Liver (tissue), 2 donors: ENCODE results near the gene KCNN1.

Experiments
- FOXA1 ChIP-seq: IDR thresholded peaks from 2 replicates; pipeline ENCODE4 v1.6.1; 2016; ENCODE audit warnings: antibody characterized with exemption
- GABPA ChIP-seq, 2 donors: IDR thresholded peaks in 1 of 2; conservative IDR thresholded peaks in 1 of 2; 2 replicates each; pipeline ENCODE4 v1.6.1; 2016; ENCODE audit warnings: antibody characterized with exemption in 2 of 2, mild to moderate bottlenecking in 1 of 2, moderate library complexity in 1 of 2
- REST ChIP-seq: IDR thresholded peaks from 2 replicates; pipeline ENCODE4 v1.6.1; 2016; ENCODE audit warnings: antibody characterized with exemption, mild to moderate bottlenecking
- RXRA ChIP-seq, 2 donors: IDR thresholded peaks; 2 replicates each; pipeline ENCODE4 v1.6.1; 2017 to 2018; ENCODE audit warnings: antibody characterized with exemption in 2 of 2, mild to moderate bottlenecking in 1 of 2
- YY1 ChIP-seq: IDR thresholded peaks from 2 replicates; pipeline ENCODE4 v1.6.1; 2016; ENCODE audit warnings: antibody characterized with exemption, mild to moderate bottlenecking
- ZBTB33 ChIP-seq: IDR thresholded peaks from 2 replicates; pipeline ENCODE4 v1.6.1; 2016; ENCODE audit warnings: antibody characterized with exemption
- donor health status: healthy.

DNA sequence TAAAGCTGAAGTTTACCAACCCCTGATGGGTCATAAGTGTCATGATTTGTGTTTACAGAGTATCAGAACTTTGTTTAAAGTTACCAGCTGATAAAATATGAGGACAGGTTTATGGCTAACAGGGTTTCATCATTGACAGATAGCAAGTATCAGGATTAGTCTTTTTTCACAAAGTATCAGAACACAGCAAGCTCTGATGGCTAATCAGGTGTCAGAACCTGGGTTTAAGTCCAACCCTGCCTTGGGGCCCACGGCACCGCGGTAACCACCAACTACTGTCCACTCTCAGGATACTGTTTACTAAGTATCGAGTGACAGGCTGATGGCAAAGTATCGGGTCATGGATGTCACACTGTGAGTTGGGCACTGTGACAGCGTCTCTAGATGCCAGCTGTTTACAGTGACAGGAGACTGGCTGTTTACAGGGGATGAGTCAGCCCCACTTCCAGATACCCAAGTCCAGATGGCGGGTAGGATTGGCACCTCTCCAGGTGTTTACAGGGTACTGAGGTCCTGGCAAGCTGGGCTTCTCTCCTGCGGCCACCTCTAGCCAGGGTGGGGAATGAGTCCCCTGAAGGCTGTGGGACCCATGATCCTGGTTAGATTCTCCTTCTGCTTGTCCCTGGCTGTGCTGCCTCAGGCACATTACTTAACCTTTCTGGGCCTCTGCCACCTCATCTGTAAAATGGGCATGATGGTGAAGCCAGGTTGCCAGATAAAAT, 62.9 kb downstream of the KCNN1 start:
- TF ChIP-seq REST (peak; percentile 62), FOXA1 (peak; percentile 94), RXRA (IDR thresholded peaks at IDR 0.05) (peak; percentile 71 to 90), YY1 (no peak), GABPA (IDR thresholded peaks at IDR 0.05 in 1 of 2, conservative IDR thresholded peaks at IDR 0.05 in 1 of 2) (peak in 1 of 2 donors; percentile 33), ZBTB33 (peak; percentile 35)
